SK-N-SH (cell line): ENCODE results near the gene RAET1L.
"Not testable (repeated sequence)": the region's sequence is repeated elsewhere in the genome, so short reads cannot be mapped to it uniquely, and the experiment has no call there.

Experiments
- EZH2phosphoT487 ChIP-seq: fragments of 200-600 bp; sonication (generic); IDR thresholded peaks from 2 replicates; pipeline ENCODE4 v1.6.1; 2017; ENCODE audit warnings: low read depth, mixed run types, mild to moderate bottlenecking, antibody characterized with exemption, moderate library complexity, borderline replicate concordance
- FOXJ3 ChIP-seq: sonication (generic); formaldehyde crosslinking; IDR thresholded peaks from 2 replicates; pipeline ENCODE4 v1.5.1; 2020; ENCODE audit warnings: mild to moderate bottlenecking, missing genetic modification reagents
- TF ChIP-seq, protein P1 (sequence below): fragments of 150-350 bp; IDR thresholded peaks from 2 replicates; pipeline ENCODE4 v1.6.1; 2017; ENCODE audit warnings: antibody characterized with exemption, low read length, low read depth, borderline replicate concordance

DNA sequence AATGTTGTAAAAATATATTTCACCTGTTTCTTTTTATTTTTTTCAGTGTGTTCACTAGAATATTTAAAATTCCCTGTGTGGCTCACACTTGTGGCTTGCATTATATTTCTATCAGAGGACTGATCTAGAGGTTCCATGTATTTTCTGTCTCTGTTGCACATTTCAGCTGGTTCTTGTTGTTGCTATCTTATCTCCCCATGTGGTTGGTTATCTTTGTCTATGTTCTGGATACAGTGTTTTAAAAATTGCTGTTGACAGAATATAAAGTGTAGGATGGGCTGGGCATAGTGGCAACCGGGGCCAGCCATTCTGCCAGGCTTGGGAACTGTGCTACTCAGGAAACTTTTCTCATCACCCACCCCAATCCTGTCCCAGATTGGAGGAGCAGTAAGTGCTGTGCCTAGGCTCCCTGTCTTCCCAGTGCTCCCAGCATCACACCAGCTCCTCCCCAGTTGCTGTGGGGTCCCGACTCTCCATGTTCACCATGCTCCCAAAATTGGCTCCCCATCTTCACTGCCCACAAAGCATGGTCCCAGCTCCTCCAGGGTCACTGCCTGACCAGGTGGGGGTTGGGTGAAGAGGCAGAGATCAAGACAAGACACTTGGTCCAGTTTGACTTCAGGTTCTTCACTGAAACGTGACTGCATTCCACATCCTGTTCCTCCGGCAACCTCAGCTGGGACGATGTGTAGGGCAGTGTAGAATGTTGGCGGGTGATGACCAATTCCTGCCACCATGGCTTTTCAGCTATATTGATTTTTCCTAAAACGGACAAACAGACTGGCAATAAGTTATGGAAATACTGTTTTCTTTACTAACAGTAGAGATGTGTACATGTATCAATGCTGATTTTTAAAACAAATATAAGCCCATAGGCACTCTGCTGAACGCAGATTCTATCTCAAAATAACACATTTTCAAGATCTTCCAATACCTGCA is 12.2 kb downstream of the RAET1L start:
- not testable (repeated sequence) for TF ChIP-seq FOXJ3 (CRISPR knock-in tag); EZH2phosphoT487
- TF ChIP-seq, protein P1, sequence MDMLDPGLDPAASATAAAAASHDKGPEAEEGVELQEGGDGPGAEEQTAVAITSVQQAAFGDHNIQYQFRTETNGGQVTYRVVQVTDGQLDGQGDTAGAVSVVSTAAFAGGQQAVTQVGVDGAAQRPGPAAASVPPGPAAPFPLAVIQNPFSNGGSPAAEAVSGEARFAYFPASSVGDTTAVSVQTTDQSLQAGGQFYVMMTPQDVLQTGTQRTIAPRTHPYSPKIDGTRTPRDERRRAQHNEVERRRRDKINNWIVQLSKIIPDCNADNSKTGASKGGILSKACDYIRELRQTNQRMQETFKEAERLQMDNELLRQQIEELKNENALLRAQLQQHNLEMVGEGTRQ = not testable (repeated sequence)
